ENCODE measurements around the gene ORAI2. TPM values are rescaled to one million over a fixed set of nuclear protein-coding genes. Genes with fewer than 3 reads are reported as not detected.
A peak's percentile ranks its signal among the peaks of the same experiment; 100 is the strongest.
"Not testable (repeated sequence)": the region's sequence is repeated elsewhere in the genome, so short reads cannot be mapped to it uniquely, and the experiment has no call there.

ORAI2 gene
- total RNA-seq, 1 experiment from 2014 or later, result 11.4 TPM

- H3K27me3 Mint-ChIP-seq (ENCODE audit: unreplicated experiment); H3K4me1 Mint-ChIP-seq (ENCODE audit: low read depth, unreplicated experiment); H3K27ac Mint-ChIP-seq (ENCODE audit: unreplicated experiment); BruUV-seq (replicated peaks); intact Hi-C loops (cut with micrococcal nuclease; ENCODE audit: unreplicated experiment); H3K9me3 Mint-ChIP-seq (ENCODE audit: low read depth, unreplicated experiment); H3K36me3 Mint-ChIP-seq (ENCODE audit: insufficient read depth, unreplicated experiment): not testable (repeated sequence)
- peak; percentile 15 for TF ChIP-seq CTCF (IDR thresholded peaks at IDR 0.05; ENCODE audit: unreplicated experiment)
- H3K4me3 Mint-ChIP-seq (ENCODE audit: low read depth, unreplicated experiment), result peak within 1 kb of the TSS; percentile 66
- peak; percentile 89 for DNase-seq
- CTCF ChIA-PET, result interaction anchor here (0.7 kb wide), 1 partner anchor 599 kb away, joined by 3 read pairs; no protein-coding TSS in a partner anchor
These were observed 45.2 kb downstream of the ORAI2 start, which contains the start of gene POLR2J for GRCh38 chr7:102478314-102479208. POLR2J (minus strand) TSS chr7:102478922; CDS start chr7:102478860, 62 bp downstream.

- intact Hi-C loops (cut with micrococcal nuclease; ENCODE audit: unreplicated experiment); H3K4me1 Mint-ChIP-seq (ENCODE audit: low read depth, unreplicated experiment); H3K36me3 Mint-ChIP-seq (ENCODE audit: insufficient read depth, unreplicated experiment); BruUV-seq (replicated peaks); H3K27ac Mint-ChIP-seq (ENCODE audit: unreplicated experiment); DNase-seq; H3K27me3 Mint-ChIP-seq (ENCODE audit: unreplicated experiment); H3K9me3 Mint-ChIP-seq (ENCODE audit: low read depth, unreplicated experiment): not testable (repeated sequence)
- peak overlapping the region; percentile 66 for H3K4me3 Mint-ChIP-seq (ENCODE audit: low read depth, unreplicated experiment)
- CTCF ChIA-PET, result interaction anchor here (1.3 kb wide), 1 partner anchor 94 kb away, joined by 3 read pairs; no protein-coding TSS in a partner anchor
These were observed 45.8 kb downstream of the ORAI2 start for GRCh38 chr7:102479209-102479584.

- CTCF ChIA-PET, result interaction anchor here (0.6 to 1.3 kb wide), 2 partner anchors 13 to 93 kb away, joined by 3 read pairs; no protein-coding TSS in a partner anchor
- H3K9me3 Mint-ChIP-seq (ENCODE audit: low read depth, unreplicated experiment); BruUV-seq (replicated peaks); H3K36me3 Mint-ChIP-seq (ENCODE audit: insufficient read depth, unreplicated experiment); H3K27ac Mint-ChIP-seq (ENCODE audit: unreplicated experiment); intact Hi-C loops (cut with micrococcal nuclease; ENCODE audit: unreplicated experiment); H3K4me1 Mint-ChIP-seq (ENCODE audit: low read depth, unreplicated experiment); H3K27me3 Mint-ChIP-seq (ENCODE audit: unreplicated experiment): not testable (repeated sequence)
- TF ChIP-seq CTCF (IDR thresholded peaks at IDR 0.05; ENCODE audit: unreplicated experiment), result peak; percentile 15
- peak; percentile 65 for DNase-seq
- peak overlapping the region; percentile 32 for H3K4me3 Mint-ChIP-seq (ENCODE audit: low read depth, unreplicated experiment)
These were observed 46.7 kb downstream of the ORAI2 start for GRCh38 chr7:102479982-102480637.

GRCh38 chr7:102481962-102482361 lies 48.6 kb downstream of the ORAI2 start:
- DNase-seq; CTCF ChIA-PET; H3K4me1 Mint-ChIP-seq (ENCODE audit: low read depth, unreplicated experiment); H3K4me3 Mint-ChIP-seq (ENCODE audit: low read depth, unreplicated experiment); H3K27me3 Mint-ChIP-seq (ENCODE audit: unreplicated experiment); H3K27ac Mint-ChIP-seq (ENCODE audit: unreplicated experiment); intact Hi-C loops (cut with micrococcal nuclease; ENCODE audit: unreplicated experiment); H3K36me3 Mint-ChIP-seq (ENCODE audit: insufficient read depth, unreplicated experiment); H3K9me3 Mint-ChIP-seq (ENCODE audit: low read depth, unreplicated experiment); BruUV-seq (replicated peaks): not testable (repeated sequence)

GRCh38 chr7:102484317-102484716 lies 50.9 kb downstream of the ORAI2 start:
- H3K4me1 Mint-ChIP-seq (ENCODE audit: low read depth, unreplicated experiment); CTCF ChIA-PET; BruUV-seq (replicated peaks): not testable (repeated sequence)

GRCh38 chr7:102490529-102491075 lies 57.2 kb downstream of the ORAI2 start:
- H3K9me3 Mint-ChIP-seq (ENCODE audit: low read depth, unreplicated experiment); H3K4me3 Mint-ChIP-seq (ENCODE audit: low read depth, unreplicated experiment); H3K4me1 Mint-ChIP-seq (ENCODE audit: low read depth, unreplicated experiment); H3K36me3 Mint-ChIP-seq (ENCODE audit: insufficient read depth, unreplicated experiment); H3K27ac Mint-ChIP-seq (ENCODE audit: unreplicated experiment); CTCF ChIA-PET; H3K27me3 Mint-ChIP-seq (ENCODE audit: unreplicated experiment); BruUV-seq (replicated peaks); intact Hi-C loops (cut with micrococcal nuclease; ENCODE audit: unreplicated experiment): not testable (repeated sequence)
- peak; percentile 46 for DNase-seq

More at GRCh38 chr7:102484317-102484716, 50.9 kb downstream of the ORAI2 start:
- intact Hi-C loops (cut with micrococcal nuclease; ENCODE audit: unreplicated experiment); H3K36me3 Mint-ChIP-seq (ENCODE audit: insufficient read depth, unreplicated experiment); H3K4me3 Mint-ChIP-seq (ENCODE audit: low read depth, unreplicated experiment); DNase-seq; H3K27ac Mint-ChIP-seq (ENCODE audit: unreplicated experiment); H3K27me3 Mint-ChIP-seq (ENCODE audit: unreplicated experiment); H3K9me3 Mint-ChIP-seq (ENCODE audit: low read depth, unreplicated experiment): not testable (repeated sequence)

GRCh38 chr7:102493220-102493935 lies 60.0 kb downstream of the ORAI2 start:
- BruUV-seq (replicated peaks); H3K9me3 Mint-ChIP-seq (ENCODE audit: low read depth, unreplicated experiment); H3K36me3 Mint-ChIP-seq (ENCODE audit: insufficient read depth, unreplicated experiment); H3K27ac Mint-ChIP-seq (ENCODE audit: unreplicated experiment); H3K4me3 Mint-ChIP-seq (ENCODE audit: low read depth, unreplicated experiment); H3K4me1 Mint-ChIP-seq (ENCODE audit: low read depth, unreplicated experiment); CTCF ChIA-PET; intact Hi-C loops (cut with micrococcal nuclease; ENCODE audit: unreplicated experiment); DNase-seq; H3K27me3 Mint-ChIP-seq (ENCODE audit: unreplicated experiment): not testable (repeated sequence)
